IMR-90 (cell line): Measurements from ENCODE around the gene CASTOR1. TPM values are rescaled to one million over a fixed set of nuclear protein-coding genes. Genes with fewer than 3 reads are reported as not detected.

Experiments used
- ATAC-seq: fragments of 200-7000 bp; cut with Tn5 transposase; 2 replicates; pipeline ENCODE4 v1.9.1; 2020; ENCODE audit warnings: low read depth, mild to moderate bottlenecking, moderate library complexity
- BruUV-seq: library from RNA; stranded (reverse); fragments of 400-500 nt; replicated peaks from 2 replicates; lab custom pipeline; 2021; lab: Mats Ljungman, UMichigan
- CTCF ChIA-PET: fragments of 300-600 bp; formaldehyde crosslinking; extraction: SDS; loops from one replicate; lab custom pipeline; 2021; ENCODE audit warnings: antibody characterized with exemption; lab: Yijun Ruan, JAX
- POLR2A ChIA-PET: fragments of 300-600 bp; sonication (Branson Sonifier 250); formaldehyde crosslinking; loops from one replicate; lab custom pipeline; 2022; ENCODE audit warnings: antibody characterized with exemption; ENCODE audit not compliant: unreplicated experiment; lab: Charles Lee
- DNase-seq: peaks from one replicate; pipeline ENCODE4 v3.0.0; 2013
- H2AFZ ChIP-seq: replicated peaks from 2 replicates; pipeline ENCODE3; 2013; ENCODE audit warnings: low read length, mild to moderate bottlenecking; ENCODE audit not compliant: poor library complexity
- H2AK5ac ChIP-seq: 2 replicates; pipeline ENCODE4 v1.6.1; 2013; ENCODE audit warnings: low read depth, low read length, inconsistent platforms
- H2AK9ac ChIP-seq: replicated peaks from 2 replicates; pipeline ENCODE3; 2013; ENCODE audit warnings: mild to moderate bottlenecking, low read depth, low read length, moderate library complexity; ENCODE audit not compliant: poor library complexity
- H2BK120ac ChIP-seq: 2 replicates; pipeline ENCODE4 v1.6.1; 2013; ENCODE audit warnings: low read depth, low read length, inconsistent platforms
- H2BK15ac ChIP-seq: 3 replicates; pipeline ENCODE4 v1.6.1; 2013; ENCODE audit warnings: low read depth, low read length, inconsistent platforms
- H2BK20ac ChIP-seq: 2 replicates; pipeline ENCODE4 v1.6.1; 2013; ENCODE audit warnings: low read depth, mild to moderate bottlenecking, inconsistent platforms, low read length, moderate library complexity
- H2BK5ac ChIP-seq: 2 replicates; pipeline ENCODE4 v1.6.1; 2013; ENCODE audit warnings: mild to moderate bottlenecking, low read depth, low read length, inconsistent platforms; ENCODE audit not compliant: poor library complexity, severe bottlenecking
- H3K14ac ChIP-seq: replicated peaks from 2 replicates; pipeline ENCODE4 v1.6.1; 2013; ENCODE audit warnings: low read depth, low read length, inconsistent platforms
- H3K18ac ChIP-seq: 2 replicates; pipeline ENCODE4 v1.6.1; 2013; ENCODE audit warnings: low read depth, low read length, control low read depth
- H3K23ac ChIP-seq: 2 replicates; pipeline ENCODE4 v1.6.1; 2013; ENCODE audit warnings: low read depth, low read length, inconsistent platforms
- H3K27ac ChIP-seq: 2 replicates; pipeline ENCODE4 v1.5.1; 2013; ENCODE audit warnings: mild to moderate bottlenecking, control low read depth, low read length; ENCODE audit not compliant: insufficient read depth
- H3K27me3 ChIP-seq: 2 replicates; pipeline ENCODE4 v1.6.1; 2013; ENCODE audit warnings: low read length; ENCODE audit not compliant: control insufficient read depth, insufficient read depth
- H3K36me3 ChIP-seq: 2 replicates; pipeline ENCODE4 v1.6.1; 2013; ENCODE audit warnings: low read length, mixed read lengths; ENCODE audit not compliant: control insufficient read depth, insufficient read depth
- H3K4ac ChIP-seq: 2 replicates; pipeline ENCODE4 v1.6.1; 2013; ENCODE audit warnings: low read depth, low read length, inconsistent platforms
- H3K4me1 ChIP-seq: 2 replicates; pipeline ENCODE4 v1.6.1; 2013; ENCODE audit warnings: low read length, mixed read lengths; ENCODE audit not compliant: control insufficient read depth, insufficient read depth
- H3K4me2 ChIP-seq: 2 replicates; pipeline ENCODE4 v1.6.1; 2013; ENCODE audit warnings: low read depth, mild to moderate bottlenecking, control low read depth, low read length, moderate library complexity
- H3K4me3 ChIP-seq: 2 replicates; pipeline ENCODE4 v1.5.1; 2013; ENCODE audit warnings: low read depth, mild to moderate bottlenecking, control low read depth, low read length, moderate library complexity; ENCODE audit not compliant: insufficient read depth
- H3K56ac ChIP-seq: 2 replicates; pipeline ENCODE4 v1.6.1; 2013; ENCODE audit warnings: low read length, inconsistent platforms; ENCODE audit not compliant: insufficient read depth; ENCODE audit errors: extremely low read depth
- H3K79me1 ChIP-seq, 2 experiments: 2 replicates each; pipeline ENCODE4 v1.6.1; 2013; ENCODE audit warnings: low read length in 2 of 2, inconsistent platforms in 1 of 2, low read depth in 1 of 2
- H3K9ac ChIP-seq: 2 replicates; pipeline ENCODE4 v1.6.1; 2013; ENCODE audit warnings: low read depth, low read length, control low read depth
- H3K9me1 ChIP-seq: 2 replicates; pipeline ENCODE4 v1.6.1; 2013; ENCODE audit warnings: low read length, inconsistent platforms; ENCODE audit not compliant: insufficient read depth
- H3K9me3 ChIP-seq: 2 replicates; pipeline ENCODE4 v1.6.1; 2013; ENCODE audit warnings: low read length; ENCODE audit not compliant: control insufficient read depth, insufficient read depth
- H4K20me1 ChIP-seq: 2 replicates; pipeline ENCODE4 v1.6.1; 2013; ENCODE audit warnings: low read length, inconsistent platforms; ENCODE audit not compliant: insufficient read depth
- H4K5ac ChIP-seq: 2 replicates; pipeline ENCODE4 v1.6.1; 2013; ENCODE audit warnings: mild to moderate bottlenecking, low read depth, low read length, control low read depth
- H4K8ac ChIP-seq, 2 experiments: 2 replicates each; pipeline ENCODE4 v1.6.1; 2013; ENCODE audit warnings: low read depth in 2 of 2, low read length in 2 of 2, control low read depth in 1 of 2, inconsistent platforms in 1 of 2
- H4K91ac ChIP-seq: 2 replicates; pipeline ENCODE4 v1.6.1; 2013; ENCODE audit warnings: low read depth, low read length, inconsistent platforms; ENCODE audit not compliant: insufficient read depth
- MXI1 ChIP-seq: IDR thresholded peaks from 2 replicates; pipeline ENCODE4 v1.6.1; 2012; ENCODE audit warnings: low read depth, mild to moderate bottlenecking, low read length, moderate library complexity, borderline replicate concordance
- NFE2L2 ChIP-seq: fragments of 150-350 bp; IDR thresholded peaks from 2 replicates; pipeline ENCODE4 v1.6.1; 2016; ENCODE audit warnings: low read depth, mild to moderate bottlenecking, low read length
- RCOR1 ChIP-seq: IDR thresholded peaks from 2 replicates; pipeline ENCODE4 v1.6.1; 2012; ENCODE audit warnings: mild to moderate bottlenecking, low read length, improper control_type of control experiment; ENCODE audit not compliant: insufficient replicate concordance
- SMC3 ChIP-seq: fragments of 150-350 bp; IDR thresholded peaks from 2 replicates; pipeline ENCODE4 v1.6.1; 2016; ENCODE audit warnings: low read depth, mild to moderate bottlenecking, antibody characterized with exemption, low read length, moderate library complexity
- USF2 ChIP-seq: fragments of 150-350 bp; IDR thresholded peaks from 2 replicates; pipeline ENCODE4 v1.6.1; 2017; ENCODE audit warnings: mild to moderate bottlenecking, antibody characterized with exemption, low read length, low read depth
- WGBS, 2 experiments: methylation state at CpG; one replicate each; pipeline versions ENCODE4 v1.1.5 to v1.1.7; 2013; ENCODE audit warnings: missing lambda C conversion rate in 2 of 2; ENCODE audit not compliant: insufficient read length in 1 of 2; ENCODE audit errors: extremely low coverage in 2 of 2; 5-methylcytosine and 5-hydroxymethylcytosine counted together
- dilution Hi-C: fragments of 300-500 bp; cut with HindIII; formaldehyde crosslinking; loops from one replicate; pipeline ENCODE4 v1.14.3; 2018; ENCODE audit warnings: low sequenced_read_pairs; ENCODE audit not compliant: unreplicated experiment
- in situ Hi-C: fragments of 300-500 bp; cut with MboI; formaldehyde crosslinking; loops from 3 replicates; pipeline ENCODE4 v1.14.3; 2019; ENCODE audit warnings: low sequenced_read_pairs, inconsistent platforms, mixed read lengths
- intact Hi-C: fragments of 100-400 bp; cut with micrococcal nuclease; formaldehyde crosslinking; loops from 2 replicates; pipeline ENCODE4 v1.10.0; 2022
- polyA plus RNA-seq, 3 experiments: library from polyadenylated mRNA; depleted of rRNA; stranded (reverse); fragments of >200 nt; gene quantifications; 2 replicates each; pipeline ENCODE4 v1.2.3, GENCODE V29; 2012; ENCODE audit warnings: low replicate concordance in 1 of 3
- total RNA-seq: library from RNA; depleted of rRNA; stranded (reverse); fragments of >200 nt; gene quantifications from 2 replicates; pipeline ENCODE4 v1.2.3, GENCODE V29; 2012

CASTOR1 gene
- total and polyA plus RNA-seq, 2 of the 4 experiments (the other 2 are of a cell fraction), result 10.6 to 23.5 TPM

- peaks cover 78% of the 10 kb centered on the region for H3K9me1 ChIP-seq
- no peak overlapping the region for H3K4me2 ChIP-seq
- H3K4me3 ChIP-seq, result no peak overlapping the region
- no peak overlapping the region for H3K18ac ChIP-seq
- no peak overlapping the region for H2AK9ac ChIP-seq
- peaks cover 3% of the 10 kb centered on the region for H3K36me3 ChIP-seq
- no peak overlapping the region for H2BK15ac ChIP-seq
- H3K23ac ChIP-seq, result peak overlapping the region; percentile 2; the same call in 1 of the 2 replicates
- H3K27ac ChIP-seq, result no peak overlapping the region
- peaks cover 41 to 96% of the 10 kb centered on the region in 2 experiments for H3K79me1 ChIP-seq
- POLR2A ChIA-PET, result interaction anchor here (0.5 to 0.6 kb wide), 3 partner anchors 42 to 1044 kb away, joined by 3 to 11 read pairs (median 3); no protein-coding TSS in a partner anchor
- DNase-seq (no peak), ATAC-seq (no peak)
- TF ChIP-seq RCOR1, result no peak
- no peak for TF ChIP-seq SMC3
- no peak for TF ChIP-seq MXI1
- no peak for TF ChIP-seq USF2
- no peak for TF ChIP-seq NFE2L2
- H3K14ac ChIP-seq, result no peak overlapping the region; the same call in 1 of the 2 replicates
- no peak overlapping the region for H2BK120ac ChIP-seq
- H4K8ac ChIP-seq, result no peak overlapping the region
- dilution Hi-C loops, result no loop called here
- H3K4me1 ChIP-seq, result peaks cover 61% of the 10 kb centered on the region
- no peak overlapping the region for H3K56ac ChIP-seq
- in situ Hi-C loops, result no loop called here
- H2BK5ac ChIP-seq, result no peak overlapping the region
- CTCF ChIA-PET, result no interaction called here
- H2BK20ac ChIP-seq, result no peak overlapping the region
- peaks cover 83% of the 10 kb centered on the region for H4K20me1 ChIP-seq
- no peaks in the 10 kb centered on the region for H3K9me3 ChIP-seq
- no peak overlapping the region for H2AFZ ChIP-seq
- BruUV-seq, result no TSS peak
- H4K5ac ChIP-seq, result no peak overlapping the region
- 100% methylated on average over 1 of the region's 8 CpGs; no CpG with 5 or more reads in 1 of the 2 experiments for WGBS, 2 experiments
- no peak overlapping the region for H3K9ac ChIP-seq
- H3K27me3 ChIP-seq, result no peaks in the 10 kb centered on the region
- peak overlapping the region; percentile 19; the same call in 1 of the 2 replicates for H4K91ac ChIP-seq
- H2AK5ac ChIP-seq, result peak overlapping the region; percentile 28; the same call in 1 of the 2 replicates
- intact Hi-C loops, result no loop called here
- H3K4ac ChIP-seq, result peak overlapping the region; percentile 33; the same call in 1 of the 2 replicates
Measured at GRCh38 chr22:30313527-30314363, 24.4 kb upstream of the CASTOR1 start.
